HL-60 (cell line): ENCODE data around the gene WSB2.

Experiments
- CTCF ChIP-seq: IDR thresholded peaks from one replicate; pipeline ENCODE4 v1.5.1; 2011; ENCODE audit warnings: low read length, control low read depth, inconsistent platforms; ENCODE audit not compliant: insufficient read depth
- GABPA ChIP-seq: IDR thresholded peaks from 2 replicates; pipeline ENCODE4 v1.6.1; 2012; ENCODE audit warnings: low read depth
- POLR2AphosphoS5 ChIP-seq: IDR thresholded peaks from 2 replicates; pipeline ENCODE4 v1.6.1; 2012; ENCODE audit warnings: low read depth
- REST ChIP-seq: IDR thresholded peaks from 2 replicates; pipeline ENCODE4 v1.6.1; 2012; ENCODE audit warnings: low read depth; ENCODE audit not compliant: insufficient replicate concordance
- SPI1 ChIP-seq: IDR thresholded peaks from 2 replicates; pipeline ENCODE4 v1.6.1; 2012; ENCODE audit warnings: low read depth, mild to moderate bottlenecking, borderline replicate concordance

- TF ChIP-seq CTCF (no peak), POLR2AphosphoS5 (no peak), REST (no peak), GABPA (no peak), SPI1 (no peak; the same call in 1 of the 2 replicates)
Observed at GRCh38 chr12:118103601-118104382, 42.8 kb upstream of the WSB2 start, which contains the start of gene VSIG10.
